IMR-90 (cell line): ENCODE measurements around the gene COL6A3. TPM values are rescaled to one million over a fixed set of nuclear protein-coding genes. Genes with fewer than 3 reads are reported as not detected.

Experiments
- ATAC-seq: fragments of 200-7000 bp; cut with Tn5 transposase; 2 replicates; pipeline ENCODE4 v1.9.1; 2020; ENCODE audit warnings: low read depth, mild to moderate bottlenecking, moderate library complexity
- BruUV-seq: library from RNA; stranded (reverse); fragments of 400-500 nt; replicated peaks from 2 replicates; lab custom pipeline; 2021; lab: Mats Ljungman, UMichigan
- CTCF ChIA-PET: fragments of 300-600 bp; formaldehyde crosslinking; extraction: SDS; loops from one replicate; lab custom pipeline; 2021; ENCODE audit warnings: antibody characterized with exemption; lab: Yijun Ruan, JAX
- POLR2A ChIA-PET: fragments of 300-600 bp; sonication (Branson Sonifier 250); formaldehyde crosslinking; loops from one replicate; lab custom pipeline; 2022; ENCODE audit warnings: antibody characterized with exemption; ENCODE audit not compliant: unreplicated experiment; lab: Charles Lee
- DNase-seq: peaks from one replicate; pipeline ENCODE4 v3.0.0; 2013
- H2AFZ ChIP-seq: replicated peaks from 2 replicates; pipeline ENCODE3; 2013; ENCODE audit warnings: low read length, mild to moderate bottlenecking; ENCODE audit not compliant: poor library complexity
- H2AK5ac ChIP-seq: 2 replicates; pipeline ENCODE4 v1.6.1; 2013; ENCODE audit warnings: low read depth, low read length, inconsistent platforms
- H2AK9ac ChIP-seq: replicated peaks from 2 replicates; pipeline ENCODE3; 2013; ENCODE audit warnings: mild to moderate bottlenecking, low read depth, low read length, moderate library complexity; ENCODE audit not compliant: poor library complexity
- H2BK120ac ChIP-seq: 2 replicates; pipeline ENCODE4 v1.6.1; 2013; ENCODE audit warnings: low read depth, low read length, inconsistent platforms
- H2BK15ac ChIP-seq: 3 replicates; pipeline ENCODE4 v1.6.1; 2013; ENCODE audit warnings: low read depth, low read length, inconsistent platforms
- H2BK20ac ChIP-seq: 2 replicates; pipeline ENCODE4 v1.6.1; 2013; ENCODE audit warnings: low read depth, mild to moderate bottlenecking, inconsistent platforms, low read length, moderate library complexity
- H2BK5ac ChIP-seq: 2 replicates; pipeline ENCODE4 v1.6.1; 2013; ENCODE audit warnings: mild to moderate bottlenecking, low read depth, low read length, inconsistent platforms; ENCODE audit not compliant: poor library complexity, severe bottlenecking
- H3K14ac ChIP-seq: replicated peaks from 2 replicates; pipeline ENCODE4 v1.6.1; 2013; ENCODE audit warnings: low read depth, low read length, inconsistent platforms
- H3K18ac ChIP-seq: 2 replicates; pipeline ENCODE4 v1.6.1; 2013; ENCODE audit warnings: low read depth, low read length, control low read depth
- H3K23ac ChIP-seq: 2 replicates; pipeline ENCODE4 v1.6.1; 2013; ENCODE audit warnings: low read depth, low read length, inconsistent platforms
- H3K27ac ChIP-seq: 2 replicates; pipeline ENCODE4 v1.5.1; 2013; ENCODE audit warnings: mild to moderate bottlenecking, control low read depth, low read length; ENCODE audit not compliant: insufficient read depth
- H3K27me3 ChIP-seq: 2 replicates; pipeline ENCODE4 v1.6.1; 2013; ENCODE audit warnings: low read length; ENCODE audit not compliant: control insufficient read depth, insufficient read depth
- H3K36me3 ChIP-seq: 2 replicates; pipeline ENCODE4 v1.6.1; 2013; ENCODE audit warnings: low read length, mixed read lengths; ENCODE audit not compliant: control insufficient read depth, insufficient read depth
- H3K4ac ChIP-seq: 2 replicates; pipeline ENCODE4 v1.6.1; 2013; ENCODE audit warnings: low read depth, low read length, inconsistent platforms
- H3K4me1 ChIP-seq: 2 replicates; pipeline ENCODE4 v1.6.1; 2013; ENCODE audit warnings: low read length, mixed read lengths; ENCODE audit not compliant: control insufficient read depth, insufficient read depth
- H3K4me2 ChIP-seq: 2 replicates; pipeline ENCODE4 v1.6.1; 2013; ENCODE audit warnings: low read depth, mild to moderate bottlenecking, control low read depth, low read length, moderate library complexity
- H3K4me3 ChIP-seq: 2 replicates; pipeline ENCODE4 v1.5.1; 2013; ENCODE audit warnings: low read depth, mild to moderate bottlenecking, control low read depth, low read length, moderate library complexity; ENCODE audit not compliant: insufficient read depth
- H3K56ac ChIP-seq: 2 replicates; pipeline ENCODE4 v1.6.1; 2013; ENCODE audit warnings: low read length, inconsistent platforms; ENCODE audit not compliant: insufficient read depth; ENCODE audit errors: extremely low read depth
- H3K79me1 ChIP-seq, 2 experiments: 2 replicates each; pipeline ENCODE4 v1.6.1; 2013; ENCODE audit warnings: low read length in 2 of 2, inconsistent platforms in 1 of 2, low read depth in 1 of 2
- H3K9ac ChIP-seq: 2 replicates; pipeline ENCODE4 v1.6.1; 2013; ENCODE audit warnings: low read depth, low read length, control low read depth
- H3K9me1 ChIP-seq: 2 replicates; pipeline ENCODE4 v1.6.1; 2013; ENCODE audit warnings: low read length, inconsistent platforms; ENCODE audit not compliant: insufficient read depth
- H3K9me3 ChIP-seq: 2 replicates; pipeline ENCODE4 v1.6.1; 2013; ENCODE audit warnings: low read length; ENCODE audit not compliant: control insufficient read depth, insufficient read depth
- H4K20me1 ChIP-seq: 2 replicates; pipeline ENCODE4 v1.6.1; 2013; ENCODE audit warnings: low read length, inconsistent platforms; ENCODE audit not compliant: insufficient read depth
- H4K5ac ChIP-seq: 2 replicates; pipeline ENCODE4 v1.6.1; 2013; ENCODE audit warnings: mild to moderate bottlenecking, low read depth, low read length, control low read depth
- H4K8ac ChIP-seq, 2 experiments: 2 replicates each; pipeline ENCODE4 v1.6.1; 2013; ENCODE audit warnings: low read depth in 2 of 2, low read length in 2 of 2, control low read depth in 1 of 2, inconsistent platforms in 1 of 2
- H4K91ac ChIP-seq: 2 replicates; pipeline ENCODE4 v1.6.1; 2013; ENCODE audit warnings: low read depth, low read length, inconsistent platforms; ENCODE audit not compliant: insufficient read depth
- BHLHE40 ChIP-seq: fragments of 150-350 bp; IDR thresholded peaks from 2 replicates; pipeline ENCODE4 v1.6.1; 2016; ENCODE audit warnings: mild to moderate bottlenecking, low read depth, low read length
- CEBPB ChIP-seq: IDR thresholded peaks from 2 replicates; pipeline ENCODE4 v1.6.1; 2012; ENCODE audit warnings: low read depth, low read length, improper control_type of control experiment
- NFE2L2 ChIP-seq: fragments of 150-350 bp; IDR thresholded peaks from 2 replicates; pipeline ENCODE4 v1.6.1; 2016; ENCODE audit warnings: low read depth, mild to moderate bottlenecking, low read length
- POLR2A ChIP-seq: IDR thresholded peaks from 2 replicates; pipeline ENCODE4 v1.6.1; 2012; ENCODE audit warnings: mild to moderate bottlenecking, low read depth, low read length
- RAD21 ChIP-seq: IDR thresholded peaks from 2 replicates; pipeline ENCODE4 v1.6.1; 2012; ENCODE audit warnings: low read length, improper control_type of control experiment
- RCOR1 ChIP-seq: IDR thresholded peaks from 2 replicates; pipeline ENCODE4 v1.6.1; 2012; ENCODE audit warnings: mild to moderate bottlenecking, low read length, improper control_type of control experiment; ENCODE audit not compliant: insufficient replicate concordance
- RFX5 ChIP-seq: IDR thresholded peaks from 2 replicates; pipeline ENCODE4 v1.8.0; 2012; ENCODE audit warnings: low read depth, mild to moderate bottlenecking, low read length, moderate library complexity
- SMC3 ChIP-seq: fragments of 150-350 bp; IDR thresholded peaks from 2 replicates; pipeline ENCODE4 v1.6.1; 2016; ENCODE audit warnings: low read depth, mild to moderate bottlenecking, antibody characterized with exemption, low read length, moderate library complexity
- WGBS, 2 experiments: methylation state at CpG; one replicate each; pipeline versions ENCODE4 v1.1.5 to v1.1.7; 2013; ENCODE audit warnings: missing lambda C conversion rate in 2 of 2; ENCODE audit not compliant: insufficient read length in 1 of 2; ENCODE audit errors: extremely low coverage in 2 of 2; 5-methylcytosine and 5-hydroxymethylcytosine counted together
- dilution Hi-C: fragments of 300-500 bp; cut with HindIII; formaldehyde crosslinking; loops from one replicate; pipeline ENCODE4 v1.14.3; 2018; ENCODE audit warnings: low sequenced_read_pairs; ENCODE audit not compliant: unreplicated experiment
- in situ Hi-C: fragments of 300-500 bp; cut with MboI; formaldehyde crosslinking; loops from 3 replicates; pipeline ENCODE4 v1.14.3; 2019; ENCODE audit warnings: low sequenced_read_pairs, inconsistent platforms, mixed read lengths
- intact Hi-C: fragments of 100-400 bp; cut with micrococcal nuclease; formaldehyde crosslinking; loops from 2 replicates; pipeline ENCODE4 v1.10.0; 2022
- polyA plus RNA-seq, 3 experiments: library from polyadenylated mRNA; depleted of rRNA; stranded (reverse); fragments of >200 nt; gene quantifications; 2 replicates each; pipeline ENCODE4 v1.2.3, GENCODE V29; 2012; ENCODE audit warnings: low replicate concordance in 1 of 3
- total RNA-seq: library from RNA; depleted of rRNA; stranded (reverse); fragments of >200 nt; gene quantifications from 2 replicates; pipeline ENCODE4 v1.2.3, GENCODE V29; 2012

The COL6A3 gene
- total and polyA plus RNA-seq, 2 of the 4 experiments (the other 2 are of a cell fraction): 964 to 1,855 TPM

DNA sequence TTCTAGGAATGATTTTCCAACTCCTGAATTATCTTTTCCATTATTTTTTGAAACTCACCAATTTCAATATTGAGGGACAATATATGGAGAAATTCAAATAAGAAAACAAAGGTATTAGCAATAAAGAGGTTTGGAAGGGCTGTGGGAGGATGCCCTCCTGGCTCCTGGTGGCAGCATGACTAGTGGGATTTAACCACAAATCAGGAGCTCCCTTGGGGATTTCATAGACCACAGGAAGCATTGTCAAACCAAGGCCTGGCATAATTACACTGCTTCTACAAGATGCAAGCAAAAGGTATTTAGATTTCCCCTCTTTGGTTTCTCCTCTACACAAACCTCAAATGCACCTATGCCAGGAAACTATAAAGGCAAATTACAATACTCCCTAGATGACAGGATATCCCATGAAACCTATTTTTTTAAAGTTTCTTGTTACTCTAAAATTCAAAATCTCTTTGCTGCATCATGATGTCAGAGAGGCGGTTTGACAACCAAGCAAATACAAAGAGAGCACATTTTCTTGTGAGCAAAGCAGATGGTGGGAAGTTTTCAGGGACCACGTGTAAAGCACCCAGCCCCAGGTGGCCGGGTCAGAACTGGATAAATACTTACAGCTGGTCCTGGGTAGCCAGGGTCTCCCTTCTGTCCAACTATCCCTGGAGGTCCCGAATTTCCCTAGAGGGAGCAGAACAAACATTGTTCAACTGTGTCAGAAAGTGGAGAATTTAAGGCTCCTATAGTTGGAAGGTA, 67.9 kb downstream of the COL6A3 start:
- intact Hi-C loops: no loop called here
- Histone ChIP-seq H2AK9ac (no peak overlapping the region), H3K9me3 (no peaks in the 10 kb centered on the region), H4K20me1 (peaks cover 3% of the 10 kb centered on the region), H3K4me3 (no peak overlapping the region), H3K79me1 (peaks cover 25 to 76% of the 10 kb centered on the region in 2 experiments; a peak in 3 of 4 replicates), H3K4ac (no peak overlapping the region), H4K8ac (peak overlapping the region in 1 of 2 experiments; percentile 49; a peak in 1 of 4 replicates), H3K36me3 (peaks cover 79% of the 10 kb centered on the region), H3K27ac (peak overlapping the region; percentile 55; the same call in 1 of the 2 replicates), H3K4me2 (no peak overlapping the region), H3K14ac (no peak overlapping the region), H3K56ac (no peak overlapping the region), H3K27me3 (no peaks in the 10 kb centered on the region), H3K4me1 (peaks cover 4% of the 10 kb centered on the region; the same call in 1 of the 2 replicates), H2BK15ac (no peak overlapping the region), H3K9me1 (peaks cover 27% of the 10 kb centered on the region; the same call in 1 of the 2 replicates), H2AFZ (no peak overlapping the region), H2BK5ac (peak overlapping the region; percentile 69), H3K9ac (no peak overlapping the region), H4K5ac (peak overlapping the region; percentile 55), H2BK20ac (no peak overlapping the region), H3K18ac (peak overlapping the region; percentile 26; the same call in 1 of the 2 replicates), H4K91ac (no peak overlapping the region), H2AK5ac (no peak overlapping the region), H2BK120ac (no peak overlapping the region), H3K23ac (no peak overlapping the region)
- TF ChIP-seq RAD21 (no peak), NFE2L2 (no peak), POLR2A (no peak), RCOR1 (no peak), CEBPB (no peak), SMC3 (no peak), RFX5 (no peak), BHLHE40 (no peak)
- CTCF ChIA-PET: no interaction called here
- dilution Hi-C loops: no loop called here
- POLR2A ChIA-PET: no interaction called here
- DNase-seq (peak; percentile 43), ATAC-seq (no peak)
- no TSS peak for BruUV-seq
- in situ Hi-C loops: no loop called here
- no CpG with 5 or more reads among the region's 4 CpGs for WGBS, 2 experiments
